GM20431 (cell line): ENCODE measurements around the gene GPATCH4.
"Not testable (repeated sequence)": the region's sequence is repeated elsewhere in the genome, so short reads cannot be mapped to it uniquely, and the experiment has no call there.

Experiments
- in situ Hi-C: fragments of 300-500 bp; cut with MseI, MboI; formaldehyde crosslinking; loops from one replicate; pipeline ENCODE4 v1.15.0; 2020; ENCODE audit warnings: low sequenced_read_pairs; ENCODE audit not compliant: unreplicated experiment

Gene GPATCH4

GRCh38 chr1:156552937-156553336 lies 48.3 kb downstream of the GPATCH4 start:
- in situ Hi-C loops: not testable (repeated sequence)

- in situ Hi-C loops: no loop called here
Observed at GRCh38 chr1:156552518-156552917, 48.8 kb downstream of the GPATCH4 start.

DNA sequence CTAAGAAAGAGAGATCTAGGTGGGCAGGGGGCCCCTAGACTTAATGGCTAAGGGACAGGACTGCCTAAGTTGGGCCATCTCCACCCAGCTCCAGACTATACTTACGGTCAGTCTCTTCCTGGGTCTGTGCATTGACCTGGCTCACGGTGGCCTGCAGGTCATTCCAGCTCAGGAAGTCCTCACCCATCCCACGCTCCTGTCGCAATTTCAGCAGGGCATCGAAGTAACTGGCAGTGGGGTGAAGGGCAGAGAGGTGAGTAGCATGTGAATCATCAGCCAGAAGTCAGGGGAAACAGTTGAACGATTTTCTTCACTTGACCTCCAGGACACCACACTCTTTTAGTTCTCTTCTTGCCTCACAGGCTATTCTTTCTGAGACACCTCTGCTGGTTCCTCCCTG lies 49.4 kb downstream of the GPATCH4 start:
- in situ Hi-C loops: no loop called here

DNA sequence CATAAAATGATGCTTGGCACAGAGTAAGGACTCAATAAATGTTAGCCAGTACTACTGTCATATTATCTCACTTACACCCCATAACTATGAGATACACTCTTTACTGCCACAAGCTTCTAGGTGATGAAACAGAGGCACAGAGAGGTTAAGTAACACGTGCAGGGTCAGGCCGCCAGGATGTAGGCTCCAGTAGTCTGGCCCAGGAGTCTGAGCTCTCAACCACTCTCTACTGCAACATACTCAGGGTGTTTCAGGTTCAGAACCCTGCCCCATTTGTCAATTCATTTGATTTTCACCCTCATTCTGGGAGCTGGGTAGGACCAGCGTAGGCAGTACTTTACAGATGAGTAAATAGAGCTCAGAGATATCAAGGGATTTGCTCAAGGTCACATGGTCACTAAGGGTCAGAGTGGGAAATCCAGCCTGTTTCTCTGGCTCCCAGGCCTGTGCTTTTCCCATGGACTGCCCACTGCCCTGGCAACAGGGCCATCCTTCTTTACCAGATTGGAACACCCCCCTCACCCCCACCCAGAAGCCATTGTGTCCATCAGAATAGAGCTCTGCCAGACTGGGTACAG lies 50.1 kb downstream of the GPATCH4 start:
- in situ Hi-C loops: no loop called here

DNA sequence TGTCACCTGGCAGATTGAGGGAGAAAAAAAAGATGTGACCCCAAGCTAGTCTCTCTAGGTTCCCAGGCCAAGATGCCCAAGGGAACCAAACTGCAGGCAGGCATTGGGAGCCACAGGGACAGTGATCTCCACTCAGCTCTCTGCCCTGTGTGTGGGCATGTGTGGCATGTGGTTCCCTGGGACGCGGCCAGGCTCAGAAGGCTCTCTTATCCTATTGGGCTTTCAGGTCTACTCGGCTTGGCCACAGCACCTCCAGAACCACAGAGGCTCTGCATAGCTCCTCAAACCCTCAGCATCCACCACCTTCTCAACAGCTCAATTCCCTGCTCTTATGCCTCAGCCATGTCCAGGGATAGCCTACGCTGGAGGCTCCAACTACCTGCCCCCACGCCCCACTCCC lies 50.9 kb downstream of the GPATCH4 start:
- in situ Hi-C loops: no loop called here

DNA sequence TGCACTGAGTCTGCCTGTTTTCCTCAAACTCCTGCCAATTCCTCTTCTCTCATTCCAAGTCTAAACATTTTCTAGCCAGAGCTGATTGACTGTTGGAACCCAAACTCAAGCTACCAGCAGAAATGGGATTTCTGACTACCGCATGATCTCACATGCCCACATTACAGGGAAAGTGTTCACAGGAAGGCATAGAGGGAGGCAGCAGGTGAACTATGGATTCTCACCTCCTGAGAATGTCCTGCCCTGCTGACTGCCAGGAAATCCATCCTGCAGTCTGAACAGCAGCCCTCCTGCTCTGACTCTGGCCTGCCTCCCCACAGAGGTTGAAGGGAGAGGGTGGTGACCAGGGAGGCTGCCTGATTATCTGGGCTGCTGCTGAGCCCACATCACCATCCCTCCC lies 51.4 kb downstream of the GPATCH4 start:
- in situ Hi-C loops: no loop called here

GRCh38 chr1:156549390-156549789 lies 51.9 kb downstream of the GPATCH4 start:
- in situ Hi-C loops: no loop called here

DNA sequence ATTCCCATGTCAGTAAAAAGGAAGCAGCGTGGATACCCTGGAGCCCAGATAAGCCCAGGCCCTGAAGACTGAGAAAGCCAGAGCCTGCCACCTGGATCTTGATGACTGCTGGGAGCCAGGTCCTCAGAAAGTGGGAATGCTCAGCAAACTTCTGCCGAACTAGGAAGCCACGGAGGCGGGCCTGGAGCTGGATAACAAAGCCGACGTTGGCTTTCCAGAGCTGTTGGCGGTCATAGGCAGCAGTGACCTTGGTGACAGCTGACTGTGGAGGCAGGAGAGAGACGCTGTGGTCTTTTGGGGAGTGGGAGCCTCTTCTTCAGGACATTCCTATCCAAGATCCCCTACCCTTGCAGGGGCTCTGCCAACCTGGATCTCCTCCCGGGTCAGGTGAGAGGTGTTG lies 53.3 kb downstream of the GPATCH4 start:
- in situ Hi-C loops: no loop called here

DNA sequence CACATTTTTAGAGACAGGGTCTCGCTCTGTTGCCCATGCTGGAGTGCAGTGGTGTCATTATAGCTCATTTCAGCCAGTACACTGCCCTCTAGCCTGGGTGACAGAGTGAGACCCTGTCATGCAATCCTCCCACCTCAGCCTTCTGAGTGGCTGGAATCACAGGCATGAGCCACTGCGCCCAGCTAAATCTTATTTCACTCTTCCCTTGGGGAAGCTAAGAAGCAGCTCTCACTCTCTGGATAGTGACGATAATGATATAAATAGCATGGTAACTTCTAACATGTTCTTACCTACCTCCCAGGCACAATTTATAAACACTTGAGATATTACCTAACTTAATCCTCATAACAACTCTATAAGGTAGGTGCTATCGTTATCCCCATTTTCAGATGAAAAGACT lies 53.8 kb downstream of the GPATCH4 start:
- in situ Hi-C loops: no loop called here

DNA sequence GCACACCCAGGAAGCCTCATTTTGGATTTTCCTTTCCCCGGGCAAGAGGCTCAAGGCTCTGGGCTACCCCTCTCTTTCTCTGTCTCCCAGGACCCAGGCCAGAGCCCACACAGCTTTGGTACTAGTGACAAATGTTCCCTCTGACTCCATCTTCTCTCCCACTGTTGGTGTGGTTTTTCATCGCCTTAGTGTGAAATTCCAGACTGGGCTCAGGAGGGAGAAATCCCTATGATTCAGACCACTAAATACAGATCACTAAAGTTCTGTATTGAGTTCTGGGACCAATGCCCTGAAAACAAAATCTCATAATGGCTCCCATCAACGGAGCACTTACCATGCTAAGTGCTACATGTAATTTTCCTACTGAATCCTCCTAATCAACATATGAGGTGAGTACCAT lies 55.0 kb downstream of the GPATCH4 start:
- in situ Hi-C loops: no loop called here

DNA sequence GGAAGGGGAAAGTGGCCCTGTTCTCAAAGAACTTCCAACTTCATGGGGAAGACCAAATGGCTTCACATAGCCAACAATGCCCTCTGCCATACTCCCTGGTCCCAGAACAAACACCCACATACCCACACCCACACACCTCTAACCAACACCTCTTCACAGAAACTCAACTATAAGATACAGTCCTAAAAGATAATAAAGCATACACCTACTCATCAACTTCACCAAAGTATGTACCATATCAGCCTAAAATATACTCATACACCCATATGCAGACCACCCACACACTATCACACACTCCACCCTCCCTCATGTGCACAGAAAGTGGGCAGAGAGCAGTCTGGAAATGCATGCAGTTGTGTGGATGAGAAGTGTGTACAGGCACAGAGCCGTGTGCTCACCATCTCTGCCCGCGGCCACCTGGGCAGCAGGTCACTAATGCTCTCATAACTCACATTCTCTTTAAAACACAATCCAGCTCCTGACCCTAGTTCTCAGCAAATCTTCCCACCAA lies 56.6 kb downstream of the GPATCH4 start:
- in situ Hi-C loops: no loop called here
